ENCODE results near the gene PFKP. TPM values are rescaled to one million over a fixed set of nuclear protein-coding genes. Genes with fewer than 3 reads are reported as not detected.
"Not testable (repeated sequence)": the region's sequence is repeated elsewhere in the genome, so short reads cannot be mapped to it uniquely, and the experiment has no call there.

Gene PFKP
- polyA plus RNA-seq, 3 donors = 9.6 to 21.0 (median 9.8) TPM

GRCh38 chr10:3106328-3106727 lies 39.0 kb downstream of the PFKP start:
- 79 to 94% (median 88%) methylated on average over 2 to 6 of the region's 10 CpGs for WGBS, 3 donors
- not testable (repeated sequence) for H3K27ac ChIP-seq (ENCODE audit: low read depth, low read length)

- no peak overlapping the region for H3K27ac ChIP-seq (ENCODE audit: low read depth, low read length)
- 57 to 81% (median 78%) methylated on average over 5 of the region's 5 CpGs for WGBS, 3 donors
Measured at GRCh38 chr10:3106928-3107425, 39.6 kb downstream of the PFKP start.

GRCh38 chr10:3107426-3107961 lies 40.1 kb downstream of the PFKP start:
- no peak overlapping the region for H3K27ac ChIP-seq (ENCODE audit: low read depth, low read length)
- 49 to 75% (median 75%) methylated on average over 22 of the region's 22 CpGs for WGBS, 3 donors

- 74 to 89% (median 85%) methylated on average over 8 of the region's 8 CpGs for WGBS, 3 donors
Measured at GRCh38 chr10:3108033-3108432, 40.7 kb downstream of the PFKP start.

GRCh38 chr10:3108575-3109105 lies 41.3 kb downstream of the PFKP start:
- no peak overlapping the region for H3K27ac ChIP-seq (ENCODE audit: low read depth, low read length)
- WGBS, 3 donors = 85 to 98% (median 97%) methylated on average over 21 of the region's 21 CpGs

More at GRCh38 chr10:3108033-3108432, 40.7 kb downstream of the PFKP start:
- no peak overlapping the region for H3K27ac ChIP-seq (ENCODE audit: low read depth, low read length)

GRCh38 chr10:3109196-3109595 lies 41.8 kb downstream of the PFKP start:
- WGBS, 3 donors = 89 to 97% (median 95%) methylated on average over 21 of the region's 21 CpGs
- H3K27ac ChIP-seq (ENCODE audit: low read depth, low read length) = no peak overlapping the region

GRCh38 chr10:3109633-3110032 lies 42.3 kb downstream of the PFKP start:
- 78 to 95% (median 91%) methylated on average over 12 of the region's 12 CpGs for WGBS, 3 donors
- H3K27ac ChIP-seq (ENCODE audit: low read depth, low read length) = no peak overlapping the region

- WGBS, 3 donors = 61 to 86% (median 84%) methylated on average over 9 of the region's 9 CpGs
- no peak overlapping the region for H3K27ac ChIP-seq (ENCODE audit: low read depth, low read length)
Measured at GRCh38 chr10:3110782-3111620, 43.7 kb downstream of the PFKP start.

- H3K27ac ChIP-seq (ENCODE audit: low read depth, low read length) = no peak overlapping the region
- WGBS, 3 donors = 44 to 60% (median 46%) methylated on average over 15 of the region's 15 CpGs
Measured at GRCh38 chr10:3111621-3112163, 44.3 kb downstream of the PFKP start.

GRCh38 chr10:3113343-3113720 lies 46.0 kb downstream of the PFKP start:
- no peak overlapping the region for H3K27ac ChIP-seq (ENCODE audit: low read depth, low read length)
- WGBS, 3 donors = 91 to 97% (median 94%) methylated on average over 19 of the region's 19 CpGs

- WGBS, 3 donors = 80 to 94% (median 90%) methylated on average over 8 of the region's 8 CpGs
- H3K27ac ChIP-seq (ENCODE audit: low read depth, low read length) = no peak overlapping the region
Measured at GRCh38 chr10:3115685-3116084, 48.3 kb downstream of the PFKP start.

GRCh38 chr10:3116508-3117100 lies 49.3 kb downstream of the PFKP start:
- WGBS, 3 donors = 48 to 78% (median 76%) methylated on average over 20 of the region's 20 CpGs
- no peak overlapping the region for H3K27ac ChIP-seq (ENCODE audit: low read depth, low read length)

GRCh38 chr10:3117486-3117885 lies 50.1 kb downstream of the PFKP start:
- no peak overlapping the region for H3K27ac ChIP-seq (ENCODE audit: low read depth, low read length)
- WGBS, 3 donors = 91 to 94% (median 94%) methylated on average over 12 of the region's 12 CpGs

- 81 to 92% (median 89%) methylated on average over 32 of the region's 32 CpGs for WGBS, 3 donors
- no peak overlapping the region for H3K27ac ChIP-seq (ENCODE audit: low read depth, low read length)
Measured at GRCh38 chr10:3118641-3119091, 51.3 kb downstream of the PFKP start.

GRCh38 chr10:3119796-3120459 lies 52.6 kb downstream of the PFKP start:
- H3K27ac ChIP-seq (ENCODE audit: low read depth, low read length) = no peak overlapping the region
- 86 to 91% (median 90%) methylated on average over 31 of the region's 31 CpGs for WGBS, 3 donors

- H3K27ac ChIP-seq (ENCODE audit: low read depth, low read length) = no peak overlapping the region
- WGBS, 3 donors = 89 to 90% (median 89%) methylated on average over 14 of the region's 14 CpGs
Measured at GRCh38 chr10:3122034-3122433, 54.7 kb downstream of the PFKP start.

GRCh38 chr10:3122486-3123205 lies 55.3 kb downstream of the PFKP start:
- 87 to 94% (median 92%) methylated on average over 27 of the region's 27 CpGs for WGBS, 3 donors
- no peak overlapping the region for H3K27ac ChIP-seq (ENCODE audit: low read depth, low read length)

Measured in adipose tissue (tissue), 3 donors.